Motor neuron (in vitro differentiated cells): ENCODE data around the gene EHD1. TPM values are rescaled to one million over a fixed set of nuclear protein-coding genes. Genes with fewer than 3 reads are reported as not detected.
"Not testable (repeated sequence)": the region's sequence is repeated elsewhere in the genome, so short reads cannot be mapped to it uniquely, and the experiment has no call there.

Source experiments
- ATAC-seq, 8 experiments: fragments of 200-7000 bp; cut with Tn5 transposase; replicated peaks in 6 of 8; 2 replicates each; pipeline ENCODE4 v1.8.0; 2021; ENCODE audit warnings: mild to moderate bottlenecking in 8 of 8, moderate library complexity in 8 of 8
- H3K27ac ChIP-seq, 2 donors: fragments of 250-450 bp; sonication (Bioruptor Pico); 2 replicates each; pipeline ENCODE4 v1.9.0; 2021; ENCODE audit warnings: antibody characterized with exemption in 2 of 2, mild to moderate bottlenecking in 2 of 2, moderate library complexity in 1 of 2
- H3K4me1 ChIP-seq, 2 donors: fragments of 250-450 bp; sonication (Bioruptor Pico); replicated peaks in 1 of 2; 2 replicates each; pipeline ENCODE4 v1.6.1; 2021; ENCODE audit warnings: antibody characterized with exemption in 2 of 2, mild to moderate bottlenecking in 2 of 2, moderate library complexity in 1 of 2
- H3K4me3 ChIP-seq, 5 donors: fragments of 250-450 bp; sonication (Bioruptor Pico); 2 replicates each; pipeline ENCODE4 v1.9.0; 2021; ENCODE audit warnings: antibody characterized with exemption in 5 of 5, mild to moderate bottlenecking in 5 of 5, moderate library complexity in 4 of 5
- WGBS, 10 experiments: fragments of 450-650 bp; shearing (Covaris generic); methylation state at CpG; one replicate each; pipeline ENCODE4 v1.0.0; 2022; 5-methylcytosine and 5-hydroxymethylcytosine counted together
- in situ Hi-C, 9 experiments: fragments of 400-800 bp; cut with MboI; loops; one replicate each; pipeline ENCODE4 v1.15.0; 2021; ENCODE audit warnings: low sequenced_read_pairs in 9 of 9, low pct_unique_long_range_greater_than_20kb in 2 of 9; ENCODE audit not compliant: unreplicated experiment in 9 of 9
- total RNA-seq, 8 experiments: library from RNA; unstranded; fragments of 300-600 nt; gene quantifications; 2 replicates each; pipeline versions ENCODE4 v1.2.3 to v1.2.4, GENCODE V29; 2022

EHD1 gene
- total RNA-seq, 8 experiments from 2014 or later = 20.2 to 37.2 (median 30.6) TPM

DNA sequence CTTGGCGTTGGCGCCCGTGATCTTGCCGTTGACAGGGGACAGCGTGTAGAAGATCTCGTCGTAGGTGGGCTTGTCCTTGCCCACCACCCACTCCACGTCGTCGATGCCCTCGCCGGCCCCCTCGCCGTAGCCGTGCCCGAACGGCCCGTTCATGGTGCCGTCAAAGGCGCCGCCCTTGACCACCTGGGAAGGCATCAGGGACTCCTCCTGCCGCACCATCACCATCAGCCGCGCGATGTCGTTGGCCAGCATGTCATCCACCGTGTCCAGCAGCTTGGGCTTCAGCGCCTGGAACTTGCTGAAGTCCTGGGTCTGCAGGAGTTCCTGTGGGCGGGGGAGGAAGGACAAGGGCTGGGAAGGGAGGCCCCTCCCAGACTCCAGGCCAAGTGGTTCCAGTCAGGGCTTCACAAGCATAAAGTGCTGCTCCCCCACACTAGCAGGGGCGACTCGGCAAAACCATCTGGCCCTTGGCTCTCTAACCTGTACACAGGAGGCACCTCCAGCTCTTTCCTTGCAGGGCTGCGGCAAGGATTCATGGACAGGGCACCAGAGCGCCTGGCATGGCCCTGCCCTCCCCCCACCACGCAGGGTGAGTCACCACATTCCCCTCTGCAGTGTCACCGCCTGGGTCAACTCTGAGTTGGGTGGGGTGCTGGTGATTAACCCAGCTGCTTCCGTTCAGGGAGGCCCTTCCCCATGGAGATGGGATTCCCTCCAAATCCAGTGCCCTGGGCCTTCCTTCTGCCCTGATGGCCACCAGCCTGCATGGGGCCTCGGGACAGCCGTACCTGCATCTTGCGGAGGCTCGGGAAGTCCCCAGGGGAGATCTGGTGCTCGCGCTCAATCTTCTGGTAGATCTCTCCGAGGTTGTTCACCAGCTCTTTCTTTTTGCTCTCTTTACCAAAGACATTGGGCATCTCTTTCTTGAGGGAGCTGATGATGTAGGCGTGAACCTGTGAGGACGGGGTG, 23.6 kb downstream of the EHD1 start:
- Histone ChIP-seq H3K4me3 (no peak overlapping the region), H3K4me1 (no peaks in the 10 kb centered on the region), H3K27ac (no peak overlapping the region)
- peak; percentile 57 to 91 (median 70) for ATAC-seq
- WGBS, 10 experiments = 0 to 100% (median 87%) methylated on average over 1 to 3 of the region's 45 CpGs; no CpG with 5 or more reads in 5 of the 10 experiments
- in situ Hi-C loops = no loop called here

DNA sequence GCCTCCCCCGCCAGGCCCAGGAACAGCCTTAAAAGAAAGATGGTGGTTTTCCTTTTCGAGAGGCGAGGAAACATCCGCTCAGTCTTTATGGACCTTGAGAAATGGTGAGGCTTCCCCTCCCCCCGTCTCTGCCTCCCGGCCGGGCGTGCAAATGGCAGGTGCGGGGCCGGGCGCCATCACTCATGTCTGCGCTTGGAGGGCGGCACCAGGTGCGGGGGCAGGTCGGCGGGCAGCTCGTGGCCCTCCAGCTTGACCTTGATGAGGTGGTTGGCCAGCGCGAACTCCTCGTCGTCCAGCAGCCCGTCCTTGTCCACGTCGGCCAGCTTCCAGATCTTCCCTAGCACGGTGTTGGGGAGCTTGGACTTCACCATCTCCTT, 24.3 kb downstream of the EHD1 start:
- no peak overlapping the region for H3K27ac ChIP-seq
- in situ Hi-C loops = no loop called here

DNA sequence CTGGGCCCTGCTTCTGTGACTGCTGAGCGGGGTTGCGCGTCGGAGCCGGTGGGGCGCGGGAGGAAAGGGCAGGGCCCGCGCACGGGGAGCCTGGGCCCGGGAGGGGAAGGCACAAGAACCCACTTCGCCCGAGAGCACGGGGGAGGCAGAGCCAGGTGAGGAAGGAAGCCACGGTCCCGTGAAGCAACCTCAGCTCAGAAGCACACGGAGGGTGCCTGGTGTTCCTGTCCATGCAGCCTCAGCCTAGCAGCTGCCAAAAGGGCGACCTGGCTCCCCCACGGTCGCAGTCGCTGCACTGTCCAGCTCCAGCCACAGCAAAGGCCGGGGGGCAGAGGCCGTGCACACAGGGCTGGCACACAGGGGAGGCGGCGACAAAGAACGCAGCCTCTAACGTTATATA, 24.7 kb downstream of the EHD1 start:
- Histone ChIP-seq H3K4me1 (no peaks in the 10 kb centered on the region), H3K4me3 (no peak overlapping the region), H3K27ac (no peak overlapping the region)
- in situ Hi-C loops = no loop called here
- WGBS, 10 experiments = 80 to 100% (median 85%) methylated on average over 1 to 5 of the region's 27 CpGs; no CpG with 5 or more reads in 6 of the 10 experiments
- ATAC-seq = no peak

More for the DNA sequence above, 24.3 kb downstream of the EHD1 start:
- Histone ChIP-seq H3K4me3 (no peak overlapping the region), H3K4me1 (no peaks in the 10 kb centered on the region)
- no peak for ATAC-seq
- 80 to 100% (median 96%) methylated on average over 1 to 10 of the region's 25 CpGs; no CpG with 5 or more reads in 5 of the 10 experiments for WGBS, 10 experiments

DNA sequence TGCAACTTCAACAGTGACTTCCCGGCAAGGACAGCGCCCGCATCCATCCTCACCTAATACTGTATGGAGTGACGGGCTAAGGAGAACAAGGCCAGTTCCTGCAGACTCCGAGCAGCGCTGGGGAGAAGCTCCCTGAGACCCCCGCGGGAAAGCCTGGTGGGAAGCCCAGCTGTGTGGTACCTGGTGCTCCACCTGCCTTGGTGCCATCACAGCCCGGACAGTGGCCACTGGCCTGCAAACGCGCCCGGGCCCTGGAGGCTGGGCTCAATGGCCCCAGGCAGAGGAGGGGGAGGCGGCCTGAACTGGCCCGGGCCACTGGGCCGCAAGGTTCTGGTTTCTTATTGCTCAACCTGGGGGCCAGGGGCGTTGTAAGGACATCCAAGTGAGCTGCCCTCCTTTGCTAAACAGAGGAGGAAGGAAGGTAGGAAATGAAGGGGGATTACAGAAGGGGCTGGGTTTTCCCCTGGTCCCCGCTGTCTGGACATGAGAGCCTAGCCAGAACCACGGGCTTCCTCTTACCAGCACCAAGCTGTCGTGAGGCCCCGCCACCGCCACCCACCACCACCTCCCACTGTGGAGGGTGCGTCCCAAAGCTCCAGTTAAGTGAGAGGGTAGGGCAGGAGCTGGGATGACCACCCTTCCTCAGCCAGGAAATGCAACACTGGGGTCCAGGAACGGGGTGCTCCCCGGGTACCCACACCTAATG, 25.5 kb downstream of the EHD1 start:
- Histone ChIP-seq H3K4me3 (no peak overlapping the region), H3K27ac (no peak overlapping the region), H3K4me1 (no peaks in the 10 kb centered on the region)
- no peak for ATAC-seq
- 40 to 100% (median 82%) methylated on average over 1 to 11 of the region's 24 CpGs; no CpG with 5 or more reads in 3 of the 10 experiments for WGBS, 10 experiments
- in situ Hi-C loops = no loop called here

DNA sequence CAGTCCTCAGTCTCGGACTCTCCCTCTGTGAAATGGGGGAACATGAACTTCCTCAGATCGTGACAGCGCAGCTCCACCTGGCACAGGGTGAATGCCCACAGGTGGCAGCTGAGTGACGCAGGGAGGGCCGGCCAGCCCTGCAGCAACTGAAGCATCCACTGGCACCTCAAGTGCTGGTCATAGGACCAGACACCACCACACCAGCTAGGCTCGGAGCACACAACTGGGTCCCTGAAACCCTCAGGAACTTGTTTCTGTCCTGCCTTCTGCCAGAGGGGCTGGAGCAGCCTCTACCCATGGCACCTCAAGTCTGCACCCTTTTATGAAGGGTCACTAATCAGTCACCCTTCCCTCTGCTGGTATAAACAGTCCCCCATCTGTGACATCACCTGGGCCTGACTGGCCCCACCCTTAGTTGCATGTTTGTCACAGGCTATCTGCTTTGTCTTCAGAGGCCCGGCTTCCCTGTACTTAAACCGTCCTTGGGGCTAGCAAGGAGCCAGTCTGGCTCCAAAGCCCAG, 26.5 kb downstream of the EHD1 start:
- in situ Hi-C loops = no loop called here
- peak in 1 of 8 experiments; percentile 9 for ATAC-seq
- no peak overlapping the region for H3K27ac ChIP-seq
- H3K4me1 ChIP-seq = no peaks in the 10 kb centered on the region
- 60 to 100% (median 100%) methylated on average over 1 to 3 of the region's 8 CpGs; no CpG with 5 or more reads in 4 of the 10 experiments for WGBS, 10 experiments
- H3K4me3 ChIP-seq = no peak overlapping the region

DNA sequence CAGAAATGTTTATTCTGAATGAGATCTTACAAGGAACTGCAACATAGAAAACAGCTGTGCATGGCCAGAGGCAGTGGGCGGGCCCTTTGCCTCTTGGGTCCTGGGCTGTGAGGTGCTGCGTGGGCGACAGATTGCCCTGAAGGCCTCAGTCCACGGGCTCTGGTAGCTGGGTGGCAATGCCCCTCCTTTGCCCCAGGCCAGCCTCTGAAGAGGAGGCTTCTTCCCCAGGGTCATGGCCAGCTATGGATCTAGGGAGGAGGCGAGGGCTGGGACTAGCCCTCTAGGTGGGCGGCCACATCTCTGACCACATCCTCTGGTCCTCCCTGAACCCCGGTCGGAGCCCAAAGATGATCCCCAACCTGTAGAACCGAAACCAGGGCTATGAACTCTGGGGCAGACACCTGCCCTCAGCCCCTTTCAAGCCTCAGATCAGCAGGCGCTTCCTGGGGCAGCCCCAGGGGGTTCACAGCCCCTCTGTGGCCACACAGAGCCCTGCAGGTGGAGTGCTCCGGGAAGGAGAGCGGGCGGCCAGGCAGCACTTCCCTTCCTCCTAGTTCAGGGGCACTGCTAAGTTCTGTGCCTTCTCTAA, 27.3 kb downstream of the EHD1 start:
- WGBS, 10 experiments = 67 to 69% methylated on average over 5 to 11 of the region's 13 CpGs; no CpG with 5 or more reads in 8 of the 10 experiments
- H3K27ac ChIP-seq = no peak overlapping the region
- in situ Hi-C loops = no loop called here
- peak in 3 of 8 experiments; percentile 8 to 33 (median 19) for ATAC-seq
- H3K4me3 ChIP-seq = no peak overlapping the region
- H3K4me1 ChIP-seq = no peaks in the 10 kb centered on the region

DNA sequence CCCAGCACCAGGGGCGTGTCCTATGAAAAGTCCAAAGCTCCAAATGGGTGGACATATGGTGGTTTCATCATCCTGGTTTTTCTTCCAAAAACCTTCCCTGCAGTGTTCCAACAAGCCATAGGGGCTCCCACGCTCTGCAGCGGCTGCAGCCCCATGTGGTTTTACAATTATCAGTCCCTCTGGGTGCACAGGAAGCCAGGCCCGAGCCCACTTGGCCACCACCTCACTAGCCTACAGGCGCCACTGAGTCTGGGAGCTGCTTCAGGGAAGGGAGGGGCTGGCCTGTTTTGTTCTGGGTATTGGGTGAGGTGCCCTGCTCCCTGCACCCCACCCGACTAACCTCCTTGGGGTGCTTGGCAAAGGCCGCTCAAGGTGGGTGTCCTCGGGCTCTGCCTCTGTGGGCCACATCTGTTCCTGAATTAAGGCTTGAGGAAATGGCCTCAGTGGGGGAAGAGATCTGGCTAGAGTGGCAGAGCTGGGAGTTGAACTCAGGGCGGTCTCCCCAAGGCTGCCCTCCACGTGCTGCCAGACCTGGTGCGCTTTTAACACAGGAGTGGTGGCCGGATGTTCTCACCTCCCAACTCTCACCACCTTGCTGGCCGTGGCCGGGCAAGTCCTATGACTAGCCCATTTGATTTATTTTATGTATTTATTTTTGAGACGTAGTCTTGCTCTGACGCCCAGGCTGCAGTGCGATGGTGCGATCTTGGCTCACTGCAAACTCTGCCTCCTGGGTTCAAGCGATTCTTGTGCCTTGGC, 28.6 kb downstream of the EHD1 start:
- in situ Hi-C loops = loop anchor here in 1 of 9 experiments (10.0 kb wide), 1 partner anchor 45 kb away; no protein-coding TSS in a partner anchor
- ATAC-seq = no peak
- 89 to 95% (median 94%) methylated on average over 3 to 11 of the region's 19 CpGs; no CpG with 5 or more reads in 6 of the 10 experiments for WGBS, 10 experiments
- no peak overlapping the region for H3K27ac ChIP-seq
- no peaks in the 10 kb centered on the region for H3K4me1 ChIP-seq
- no peak overlapping the region for H3K4me3 ChIP-seq

DNA sequence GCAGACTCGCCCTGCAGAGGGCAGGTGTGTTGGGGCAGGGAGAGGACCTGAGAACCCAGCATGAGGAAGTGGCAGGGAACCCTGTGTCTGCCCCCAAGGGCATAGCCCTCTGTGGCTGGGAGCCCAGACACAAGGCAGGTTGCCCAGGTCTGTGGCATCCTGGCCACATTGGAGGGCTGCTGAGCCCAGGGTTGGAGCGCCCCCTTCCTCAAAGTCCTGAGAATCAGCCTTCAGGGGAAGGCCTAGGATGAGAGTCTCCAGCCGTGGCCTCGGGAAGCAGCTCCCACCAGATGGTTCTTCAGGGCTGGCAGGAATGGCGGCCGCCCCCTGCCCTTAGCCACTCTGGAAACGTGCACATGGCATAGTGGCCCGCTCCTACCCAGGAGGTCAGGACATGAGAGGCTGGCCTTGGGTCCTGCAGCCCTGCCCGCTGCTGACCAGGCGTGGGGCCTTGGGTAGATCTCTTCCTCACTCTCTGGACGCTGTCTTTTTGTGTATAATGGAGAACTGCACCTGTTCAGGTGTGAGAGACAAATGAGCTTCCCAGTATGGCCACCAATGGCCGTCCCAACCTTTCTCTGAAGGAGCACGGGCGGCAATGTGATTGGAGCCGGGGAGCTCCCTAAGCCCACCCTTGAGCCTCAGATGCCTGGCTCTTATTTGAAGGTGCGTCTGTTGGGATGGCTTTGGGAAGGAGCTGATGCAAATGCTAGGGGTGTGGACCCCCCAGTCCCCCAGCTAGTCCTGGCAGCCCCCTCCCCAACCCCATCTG, 29.4 kb downstream of the EHD1 start:
- H3K4me1 ChIP-seq = no peaks in the 10 kb centered on the region

DNA sequence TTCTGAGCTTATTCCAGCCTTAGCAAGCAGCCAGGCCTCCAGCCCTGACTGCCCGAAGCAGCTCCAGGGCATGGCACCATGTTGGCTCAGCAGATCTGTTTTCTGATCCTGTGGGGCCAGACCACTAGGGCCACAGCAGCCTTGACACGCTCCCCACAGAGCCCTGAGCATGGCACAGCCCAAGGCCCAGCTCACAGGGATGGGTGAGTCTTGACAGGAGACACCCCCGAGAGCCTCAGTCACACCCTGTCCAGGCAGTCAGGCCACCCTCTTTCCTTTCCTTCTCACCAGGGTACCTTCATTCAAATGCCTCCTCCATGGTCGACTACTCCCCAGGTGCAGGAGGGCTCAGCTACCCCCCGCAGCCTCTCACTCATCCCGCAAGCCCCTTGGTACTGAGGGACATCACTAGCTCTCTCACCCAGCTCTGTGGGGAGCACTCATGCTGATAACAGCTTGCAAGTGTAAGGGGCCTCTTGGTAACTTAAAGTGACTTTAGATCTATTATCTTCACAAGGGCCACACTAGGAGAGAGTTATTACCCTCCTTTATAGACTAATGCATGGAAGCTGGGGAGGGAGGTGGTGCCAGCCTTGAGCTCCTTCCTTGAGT, 30.1 kb downstream of the EHD1 start:
- no peak for ATAC-seq
- in situ Hi-C loops = loop anchor here in 1 of 9 experiments (10.0 kb wide), 1 partner anchor 46 kb away; no protein-coding TSS in a partner anchor
- H3K4me1 ChIP-seq = no peaks in the 10 kb centered on the region
- no peak overlapping the region for H3K27ac ChIP-seq
- 42 to 71% (median 63%) methylated on average over 2 to 3 of the region's 6 CpGs; no CpG with 5 or more reads in 6 of the 10 experiments for WGBS, 10 experiments
- H3K4me3 ChIP-seq = no peak overlapping the region

More for the DNA sequence above, 29.4 kb downstream of the EHD1 start:
- Histone ChIP-seq H3K4me3 (no peak overlapping the region), H3K27ac (no peak overlapping the region)
- no peak for ATAC-seq
- in situ Hi-C loops = loop anchor here in 1 of 9 experiments (10.0 kb wide), 1 partner anchor 46 kb away; no protein-coding TSS in a partner anchor
- WGBS, 10 experiments = 40 to 100% (median 71%) methylated on average over 1 to 4 of the region's 16 CpGs; no CpG with 5 or more reads in 4 of the 10 experiments

DNA sequence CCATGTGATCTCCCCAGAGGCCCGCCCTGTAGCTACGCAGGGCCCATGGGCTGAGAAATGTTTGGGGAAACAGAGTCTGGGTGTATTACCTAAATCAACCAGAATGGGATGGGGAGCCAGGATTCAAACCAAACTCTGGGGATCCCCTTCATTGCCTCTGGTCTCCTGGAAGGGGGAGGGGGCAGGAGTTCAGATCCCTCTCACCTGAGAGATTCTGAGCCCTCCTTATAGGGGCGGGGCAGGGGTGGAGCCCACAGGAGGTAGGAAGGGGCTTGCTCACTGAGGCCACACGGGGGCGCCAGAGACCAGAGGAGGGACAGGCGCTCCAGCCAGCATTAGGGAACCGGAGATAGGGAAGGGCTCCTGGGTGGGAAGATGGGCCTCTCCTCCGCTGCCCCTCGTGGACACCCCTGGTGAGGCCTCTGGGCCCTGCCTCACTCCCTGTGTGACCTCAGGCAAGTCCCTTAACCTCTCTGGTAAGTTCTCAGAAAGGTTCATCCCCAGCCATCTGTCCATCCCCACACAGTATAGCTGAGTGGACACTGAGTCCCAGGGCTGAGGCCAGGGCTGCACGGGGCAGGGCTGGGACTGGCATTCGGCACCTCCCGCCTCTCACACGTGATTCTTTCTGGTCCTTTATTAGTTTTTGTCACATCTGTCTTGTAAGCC, 31.3 kb downstream of the EHD1 start:
- no peak overlapping the region for H3K27ac ChIP-seq
- H3K4me1 ChIP-seq = peaks cover 0 to 9% of the 10 kb centered on the region in 2 donors
- 0 to 80% (median 58%) methylated on average over 1 to 5 of the region's 13 CpGs; no CpG with 5 or more reads in 4 of the 10 experiments for WGBS, 10 experiments
- no peak overlapping the region for H3K4me3 ChIP-seq
- in situ Hi-C loops = loop anchor here in 1 of 9 experiments (10.0 kb wide), 1 partner anchor 48 kb away; no protein-coding TSS in a partner anchor
- ATAC-seq = peak; percentile 54 to 87 (median 76)

DNA sequence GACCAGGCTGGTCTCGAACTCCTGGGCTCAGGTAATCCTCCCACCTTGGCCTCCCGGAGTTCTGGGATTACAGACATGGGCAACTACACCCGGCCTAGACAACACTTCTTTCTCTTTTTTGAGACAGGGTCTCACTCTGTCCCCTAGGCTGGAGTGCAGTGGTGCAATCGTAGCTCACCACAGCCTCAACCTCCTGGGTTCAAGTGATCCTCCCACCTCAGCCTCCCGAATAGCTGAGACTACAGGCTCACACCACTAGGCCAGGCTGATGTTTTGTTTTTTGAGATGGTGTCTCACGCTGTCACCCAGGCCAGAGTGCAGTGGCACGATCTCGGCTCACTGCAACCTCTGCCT, 32.7 kb downstream of the EHD1 start:
- ATAC-seq, H3K27ac ChIP-seq, H3K4me1 ChIP-seq, H3K4me3 ChIP-seq: not testable (repeated sequence)
- in situ Hi-C loops = loop anchor here in 1 of 9 experiments (10.0 kb wide), 1 partner anchor 49 kb away; no protein-coding TSS in a partner anchor
- WGBS, 10 experiments = 50 to 100% (median 94%) methylated on average over 1 to 5 of the region's 8 CpGs; no CpG with 5 or more reads in 2 of the 10 experiments
